Testis (tissue), 3 donors: Measurements from ENCODE around the gene ZNF805. TPM values are rescaled to one million over a fixed set of nuclear protein-coding genes. Genes with fewer than 3 reads are reported as not detected.

Source experiments
- DNase-seq: peaks from one replicate; pipeline ENCODE4 v3.0.0-alpha.2; 2019
- H3K27ac ChIP-seq, 2 donors: fragments of 200-600 bp; sonication (generic); one replicate each; pipeline ENCODE4 v1.5.1; 2019
- H3K27me3 ChIP-seq: fragments of 200-600 bp; sonication (generic); one replicate; pipeline ENCODE4 v1.5.1; 2019
- H3K36me3 ChIP-seq: fragments of 200-600 bp; sonication (generic); one replicate; pipeline ENCODE4 v1.5.1; 2017; ENCODE audit warnings: low read depth; ENCODE audit errors: missing control alignments
- H3K4me1 ChIP-seq: fragments of 200-600 bp; sonication (generic); one replicate; pipeline ENCODE4 v1.5.1; 2019
- H3K4me3 ChIP-seq, 2 donors: fragments of 200-600 bp; sonication (generic); one replicate each; pipeline ENCODE4 v1.5.1; 2017 to 2019
- H3K9me3 ChIP-seq: fragments of 200-600 bp; sonication (generic); one replicate; pipeline ENCODE4 v1.5.1; 2017
- POLR2A ChIP-seq: fragments of 450-650 bp; IDR thresholded peaks from one replicate; pipeline ENCODE4 v1.6.1; 2017; ENCODE audit warnings: antibody characterized with exemption, mild to moderate bottlenecking, moderate library complexity
- WGBS, 2 donors: methylation state at CpG; one replicate each; pipeline ENCODE4 v1.1.5; 2018; 5-methylcytosine and 5-hydroxymethylcytosine counted together
- intact Hi-C: fragments of 100-400 bp; cut with DNase I; formaldehyde crosslinking; loops from one replicate; pipeline ENCODE4 v1.15.1; 2023; ENCODE audit warnings: low total_unique reads
- polyA plus RNA-seq: library from polyadenylated mRNA; stranded (reverse); fragments of 350-450 nt; fragmentation: Illumina TruSeq; extraction: RNeasy Lipid Tissue Mini Kit (QIAGEN cat#74804); gene quantifications from one replicate; pipeline ENCODE4 v1.2.3, GENCODE V29; 2014; ENCODE audit warnings: low read depth, low replicate concordance; ENCODE audit not compliant: insufficient read depth
- total RNA-seq, 2 donors: library from RNA; depleted of rRNA; stranded (reverse); fragments of >200 nt; gene quantifications; one replicate each; pipeline ENCODE4 v1.2.3, GENCODE V29; 2016
- TF ChIP-seq, protein P1 (sequence below), 3 experiments: fragments of 450-650 bp in 2 of 3; fragments of 200-600 bp in 1 of 3; sonication (generic) in 1 of 3; IDR thresholded peaks; one replicate each; pipeline ENCODE4 v1.5.1; 2016 to 2019; ENCODE audit warnings: antibody characterized with exemption in 3 of 3, mild to moderate bottlenecking in 2 of 3, moderate library complexity in 1 of 3

ZNF805 gene
- total and polyA plus RNA-seq, 3 donors from 2014 or later: 6.8 to 23.0 (median 19.6) TPM

- WGBS, 2 donors: 81% methylated on average over 3 of the region's 3 CpGs
- H3K4me3 ChIP-seq: no peak overlapping the region
- H3K9me3 ChIP-seq: no peaks in the 10 kb centered on the region
- H3K36me3 ChIP-seq: no peaks in the 10 kb centered on the region
- no peak for DNase-seq
- no peaks in the 10 kb centered on the region for H3K4me1 ChIP-seq
- TF ChIP-seq, protein P1, sequence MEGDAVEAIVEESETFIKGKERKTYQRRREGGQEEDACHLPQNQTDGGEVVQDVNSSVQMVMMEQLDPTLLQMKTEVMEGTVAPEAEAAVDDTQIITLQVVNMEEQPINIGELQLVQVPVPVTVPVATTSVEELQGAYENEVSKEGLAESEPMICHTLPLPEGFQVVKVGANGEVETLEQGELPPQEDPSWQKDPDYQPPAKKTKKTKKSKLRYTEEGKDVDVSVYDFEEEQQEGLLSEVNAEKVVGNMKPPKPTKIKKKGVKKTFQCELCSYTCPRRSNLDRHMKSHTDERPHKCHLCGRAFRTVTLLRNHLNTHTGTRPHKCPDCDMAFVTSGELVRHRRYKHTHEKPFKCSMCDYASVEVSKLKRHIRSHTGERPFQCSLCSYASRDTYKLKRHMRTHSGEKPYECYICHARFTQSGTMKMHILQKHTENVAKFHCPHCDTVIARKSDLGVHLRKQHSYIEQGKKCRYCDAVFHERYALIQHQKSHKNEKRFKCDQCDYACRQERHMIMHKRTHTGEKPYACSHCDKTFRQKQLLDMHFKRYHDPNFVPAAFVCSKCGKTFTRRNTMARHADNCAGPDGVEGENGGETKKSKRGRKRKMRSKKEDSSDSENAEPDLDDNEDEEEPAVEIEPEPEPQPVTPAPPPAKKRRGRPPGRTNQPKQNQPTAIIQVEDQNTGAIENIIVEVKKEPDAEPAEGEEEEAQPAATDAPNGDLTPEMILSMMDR (IDR thresholded peaks at IDR 0.05): no peak
- TF ChIP-seq POLR2A: no peak
- no peak overlapping the region for H3K27ac ChIP-seq
- intact Hi-C loops: no loop called here
- H3K27me3 ChIP-seq: no peaks in the 10 kb centered on the region
These were observed 21.6 kb downstream of the ZNF805 start for GRCh38 chr19:57262044-57262443.

DNA sequence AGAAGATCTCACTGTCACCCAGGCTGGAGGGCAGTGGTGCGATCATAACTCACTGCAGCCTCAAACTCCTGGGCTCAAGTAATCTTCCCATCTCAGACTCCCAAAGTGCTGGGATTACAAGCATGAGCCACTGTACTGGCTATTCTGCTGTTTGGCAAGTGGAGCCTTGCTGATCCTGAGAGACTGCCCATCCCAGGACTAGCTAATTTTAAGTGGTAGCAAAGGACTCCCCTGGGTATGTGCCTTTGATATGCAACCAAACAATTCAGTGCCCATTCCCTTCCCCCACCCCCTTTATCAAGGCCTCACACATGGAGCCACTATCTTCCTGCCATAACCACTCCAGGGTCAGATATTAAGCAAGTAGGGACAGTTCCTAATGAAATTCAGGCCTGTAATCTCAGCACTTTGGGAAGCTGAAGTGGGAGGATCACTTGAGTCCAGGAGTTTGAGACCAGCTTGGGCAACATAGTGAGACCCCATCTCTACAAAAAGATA, 22.9 kb downstream of the ZNF805 start:
- Histone ChIP-seq H3K27ac (no peak overlapping the region), H3K4me3 (no peak overlapping the region), H3K27me3 (no peaks in the 10 kb centered on the region), H3K9me3 (no peaks in the 10 kb centered on the region), H3K36me3 (no peaks in the 10 kb centered on the region), H3K4me1 (no peaks in the 10 kb centered on the region)
- DNase-seq: no peak
- intact Hi-C loops: no loop called here
- 63 to 88% methylated on average over 1 of the region's 1 CpG for WGBS, 2 donors
- TF ChIP-seq, protein P1 (IDR thresholded peaks at IDR 0.05): no peak
- no peak for TF ChIP-seq POLR2A

GRCh38 chr19:57267291-57267690, 26.9 kb downstream of the ZNF805 start:
- WGBS, 2 donors: 78 to 82% methylated on average over 3 of the region's 3 CpGs
- Histone ChIP-seq H3K27me3 (no peaks in the 10 kb centered on the region), H3K4me3 (no peak overlapping the region), H3K36me3 (no peaks in the 10 kb centered on the region), H3K9me3 (no peaks in the 10 kb centered on the region), H3K27ac (no peak overlapping the region), H3K4me1 (no peaks in the 10 kb centered on the region)
- intact Hi-C loops: no loop called here
- TF ChIP-seq POLR2A: no peak
- TF ChIP-seq, protein P1 (IDR thresholded peaks at IDR 0.05): no peak
- no peak for DNase-seq

GRCh38 chr19:57269515-57270250, 29.3 kb downstream of the ZNF805 start:
- intact Hi-C loops: no loop called here

More at GRCh38 chr19:57269515-57270250, 29.3 kb downstream of the ZNF805 start:
- Histone ChIP-seq H3K27ac (no peak overlapping the region), H3K4me1 (no peaks in the 10 kb centered on the region), H3K27me3 (no peaks in the 10 kb centered on the region), H3K9me3 (no peaks in the 10 kb centered on the region), H3K36me3 (no peaks in the 10 kb centered on the region), H3K4me3 (no peak overlapping the region)
- no peak for DNase-seq
- TF ChIP-seq POLR2A: no peak
- TF ChIP-seq, protein P1 (IDR thresholded peaks at IDR 0.05): no peak
- 84 to 85% methylated on average over 4 of the region's 4 CpGs for WGBS, 2 donors
